SK-N-MC (cell line): ENCODE results near the gene SLC5A10.
"Not testable (repeated sequence)": the region's sequence is repeated elsewhere in the genome, so short reads cannot be mapped to it uniquely, and the experiment has no call there.

Source experiments
- DNase-seq: peaks from one replicate; pipeline ENCODE4 v3.0.0-alpha.2; 2011; ENCODE audit warnings: low read depth, low spot score
- H3K27ac ChIP-seq: fragments of 200-600 bp; sonication (generic); 2 replicates; pipeline ENCODE4 v1.5.1; 2016; ENCODE audit warnings: mixed run types
- H3K36me3 ChIP-seq: fragments of 200-600 bp; sonication (generic); 2 replicates; pipeline ENCODE4 v1.6.1; 2017; ENCODE audit warnings: antibody characterized with exemption, low read length, mixed read lengths; ENCODE audit not compliant: insufficient read depth
- H3K4me3 ChIP-seq: fragments of 200-600 bp; sonication (generic); 2 replicates; pipeline ENCODE4 v1.5.1; 2016
- H3K9ac ChIP-seq: fragments of 200-600 bp; sonication (generic); 2 replicates; pipeline ENCODE4 v1.8.0; 2017; ENCODE audit warnings: mixed run types, mixed read lengths; ENCODE audit not compliant: insufficient read length
- H3K9me3 ChIP-seq: fragments of 200-600 bp; sonication (generic); 2 replicates; pipeline ENCODE4 v1.6.1; 2017; ENCODE audit warnings: low read depth, mild to moderate bottlenecking, antibody characterized with exemption, low read length, moderate library complexity, mixed read lengths
- EZH2 ChIP-seq: fragments of 200-600 bp; sonication (generic); IDR thresholded peaks from one replicate; pipeline ENCODE4 v1.6.1; 2017; ENCODE audit warnings: antibody characterized with exemption
- FOXP2 ChIP-seq: optimal IDR thresholded peaks from 2 replicates; pipeline ENCODE3; 2011; ENCODE audit warnings: mild to moderate bottlenecking, moderate library complexity; ENCODE audit not compliant: insufficient read depth; ENCODE audit errors: extremely low read length, control extremely low read depth
- POLR2AphosphoS5 ChIP-seq: IDR thresholded peaks from 2 replicates; pipeline ENCODE4 v1.6.1; 2012; ENCODE audit warnings: mild to moderate bottlenecking, low read depth, low read length, borderline replicate concordance

SLC5A10 gene

GRCh38 chr17:18921485-18921884 lies 30.5 kb upstream of the SLC5A10 start:
- Histone ChIP-seq H3K9ac (no peak overlapping the region), H3K9me3 (no peaks in the 10 kb centered on the region), H3K36me3 (peaks cover 12% of the 10 kb centered on the region; the same call in 1 of the 2 replicates), H3K27ac (no peak overlapping the region), H3K4me3 (no peak overlapping the region)
- no peak for DNase-seq
- TF ChIP-seq EZH2 (no peak), FOXP2 (no peak)

- Histone ChIP-seq H3K9me3 (no peaks in the 10 kb centered on the region), H3K36me3 (peaks cover 8% of the 10 kb centered on the region; the same call in 1 of the 2 replicates), H3K27ac (no peak overlapping the region), H3K4me3 (no peak overlapping the region), H3K9ac (no peak overlapping the region)
- TF ChIP-seq EZH2 (no peak), FOXP2 (no peak), POLR2AphosphoS5 (no peak)
- no peak for DNase-seq
These were observed 30.0 kb upstream of the SLC5A10 start for GRCh38 chr17:18921912-18922451.

GRCh38 chr17:18922596-18922995 lies 29.4 kb upstream of the SLC5A10 start:
- H3K27ac ChIP-seq, H3K4me3 ChIP-seq, H3K9ac ChIP-seq, DNase-seq, H3K9me3 ChIP-seq, H3K36me3 ChIP-seq: not testable (repeated sequence)

DNA sequence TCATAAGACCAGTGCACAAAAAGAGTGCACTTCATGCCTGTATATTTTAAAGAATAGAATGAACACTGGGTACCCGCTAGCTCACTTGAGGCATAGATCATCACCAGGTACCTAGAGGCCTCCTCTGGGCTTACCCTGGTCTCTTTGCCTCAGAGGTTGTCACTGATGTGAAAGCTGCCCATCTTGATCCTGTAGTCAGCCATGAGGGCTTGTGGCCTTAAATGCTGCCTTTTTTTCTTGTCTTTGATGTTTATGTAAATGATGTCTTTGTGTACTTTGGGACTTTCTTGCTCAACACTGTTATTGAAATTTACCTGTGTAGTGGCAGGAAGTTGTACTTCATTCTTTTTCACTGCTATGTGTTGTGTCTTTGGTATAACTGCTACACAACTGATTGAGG lies 26.8 kb upstream of the SLC5A10 start:
- no peak for TF ChIP-seq FOXP2
- TF ChIP-seq POLR2AphosphoS5 = no peak
- no peak for TF ChIP-seq EZH2
- Histone ChIP-seq H3K9ac (no peak overlapping the region), H3K4me3 (no peak overlapping the region), H3K36me3 (peaks cover 16% of the 10 kb centered on the region), H3K27ac (no peak overlapping the region), H3K9me3 (no peaks in the 10 kb centered on the region)
- no peak for DNase-seq

GRCh38 chr17:18928628-18929125 lies 23.3 kb upstream of the SLC5A10 start:
- peaks cover 26% of the 10 kb centered on the region for H3K36me3 ChIP-seq
- no peak for TF ChIP-seq POLR2AphosphoS5
- no peak for TF ChIP-seq FOXP2
- no peak for TF ChIP-seq EZH2
- H3K9me3 ChIP-seq = no peaks in the 10 kb centered on the region
- DNase-seq = no peak
- H3K4me3 ChIP-seq = no peak overlapping the region
- H3K27ac ChIP-seq = no peak overlapping the region
- H3K9ac ChIP-seq = no peak overlapping the region

DNA sequence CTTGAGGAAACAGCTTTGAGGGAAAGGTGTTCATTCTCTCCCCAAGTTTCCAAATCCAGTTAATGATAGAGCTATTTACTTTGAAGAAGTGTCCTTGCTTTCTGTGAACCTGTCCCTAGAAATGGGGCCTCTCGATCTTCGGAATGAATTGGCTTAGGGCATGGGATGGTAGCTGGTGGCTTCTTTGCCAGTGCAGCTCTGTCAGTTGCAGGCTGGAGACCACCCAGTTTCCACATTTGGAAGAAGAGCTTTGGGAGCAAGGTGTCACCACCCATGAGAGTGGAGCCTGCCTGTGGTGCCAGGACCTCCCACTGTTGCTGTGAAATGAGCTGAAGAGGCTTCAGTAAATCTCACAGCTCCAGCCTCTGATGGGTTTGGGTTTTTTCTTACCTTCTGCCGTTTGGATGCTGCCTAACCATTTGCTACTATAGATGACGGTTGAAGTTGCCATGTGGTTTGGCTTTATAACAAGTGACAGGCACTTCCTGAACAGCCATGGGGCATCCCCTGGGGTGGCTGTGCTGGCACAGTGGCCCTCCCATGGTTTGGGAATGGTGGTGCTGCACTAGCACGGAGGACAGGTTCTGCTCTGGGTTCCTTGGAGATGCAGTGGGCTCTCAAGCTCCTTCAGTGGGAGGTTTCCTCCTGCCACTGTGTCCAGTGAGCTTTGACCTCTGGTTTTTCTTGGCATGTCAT lies 19.5 kb upstream of the SLC5A10 start:
- Histone ChIP-seq H3K9ac (no peak overlapping the region), H3K9me3 (no peaks in the 10 kb centered on the region), H3K36me3 (peaks cover 23% of the 10 kb centered on the region), H3K4me3 (no peak overlapping the region), H3K27ac (no peak overlapping the region)
- TF ChIP-seq POLR2AphosphoS5 (no peak), FOXP2 (no peak)
- no peak for DNase-seq

- no peak for TF ChIP-seq POLR2AphosphoS5
- TF ChIP-seq EZH2 = no peak
- no peak for TF ChIP-seq FOXP2
- H3K36me3 ChIP-seq = peaks cover 22% of the 10 kb centered on the region
- H3K9me3 ChIP-seq = no peaks in the 10 kb centered on the region
- no peak overlapping the region for H3K9ac ChIP-seq
- H3K27ac ChIP-seq = no peak overlapping the region
- no peak for DNase-seq
- no peak overlapping the region for H3K4me3 ChIP-seq
These were observed 18.6 kb upstream of the SLC5A10 start for GRCh38 chr17:18933102-18934058.

- Histone ChIP-seq H3K36me3 (no peaks in the 10 kb centered on the region), H3K4me3 (no peak overlapping the region), H3K9me3 (no peaks in the 10 kb centered on the region), H3K9ac (no peak overlapping the region), H3K27ac (no peak overlapping the region)
- TF ChIP-seq EZH2 (no peak), POLR2AphosphoS5 (no peak), FOXP2 (no peak)
- no peak for DNase-seq
These were observed 13.8 kb upstream of the SLC5A10 start for GRCh38 chr17:18937981-18938691.
